ENCODE results near the gene SMARCC2. TPM values are rescaled to one million over a fixed set of nuclear protein-coding genes. Genes with fewer than 3 reads are reported as not detected.

Gene SMARCC2
- total and polyA plus RNA-seq, 2 of the 13 experiments (the other 11 are each of a cell fraction or from before 2014, with no cell fraction given), result 21.3 to 24.1 TPM

DNA sequence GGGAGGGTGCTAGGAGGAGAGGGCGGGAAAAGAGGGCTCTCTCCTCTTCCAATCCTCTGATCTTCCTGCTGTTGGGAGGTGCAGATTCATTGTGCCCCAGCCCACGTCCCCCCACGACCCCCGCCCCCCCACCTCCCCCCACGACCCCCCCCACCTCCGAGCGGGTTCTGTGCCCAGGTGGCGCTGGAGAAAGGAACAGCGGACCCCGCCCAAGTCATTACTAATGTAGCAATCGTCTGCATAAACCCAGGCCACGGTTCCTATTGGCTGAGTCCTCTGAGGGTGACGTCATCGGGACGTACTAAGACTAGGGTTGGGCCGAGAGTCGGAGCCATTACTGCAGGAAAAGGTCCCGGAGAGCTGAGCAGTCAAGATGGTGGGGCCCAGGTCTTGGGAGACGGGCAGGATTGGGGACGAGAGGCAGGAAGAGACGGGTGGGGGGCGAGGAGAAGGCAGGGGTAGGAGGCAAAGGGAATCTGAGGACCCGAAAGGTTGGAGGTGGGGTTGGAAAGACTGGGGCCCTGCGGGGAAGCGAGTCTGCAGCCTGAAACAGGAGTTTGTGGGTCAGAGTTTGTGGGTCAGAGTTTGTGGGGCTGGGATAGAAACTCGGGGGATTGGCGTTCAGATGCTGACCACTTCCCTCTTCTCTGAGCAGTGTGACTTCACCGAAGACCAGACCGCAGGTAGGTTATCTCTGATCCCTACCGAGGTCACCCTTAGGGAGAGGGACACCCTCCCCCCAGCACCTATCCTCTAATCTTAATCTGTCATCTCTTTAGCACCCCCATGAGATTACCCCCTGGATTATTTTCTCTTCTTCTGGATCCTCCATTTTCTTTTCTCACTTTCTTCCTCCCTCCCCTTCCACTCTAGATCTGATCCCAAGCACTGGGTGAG, 31.0 kb downstream of the SMARCC2 start, which contains the start of gene MYL6 (continued):
- TF ChIP-seq, protein P1, sequence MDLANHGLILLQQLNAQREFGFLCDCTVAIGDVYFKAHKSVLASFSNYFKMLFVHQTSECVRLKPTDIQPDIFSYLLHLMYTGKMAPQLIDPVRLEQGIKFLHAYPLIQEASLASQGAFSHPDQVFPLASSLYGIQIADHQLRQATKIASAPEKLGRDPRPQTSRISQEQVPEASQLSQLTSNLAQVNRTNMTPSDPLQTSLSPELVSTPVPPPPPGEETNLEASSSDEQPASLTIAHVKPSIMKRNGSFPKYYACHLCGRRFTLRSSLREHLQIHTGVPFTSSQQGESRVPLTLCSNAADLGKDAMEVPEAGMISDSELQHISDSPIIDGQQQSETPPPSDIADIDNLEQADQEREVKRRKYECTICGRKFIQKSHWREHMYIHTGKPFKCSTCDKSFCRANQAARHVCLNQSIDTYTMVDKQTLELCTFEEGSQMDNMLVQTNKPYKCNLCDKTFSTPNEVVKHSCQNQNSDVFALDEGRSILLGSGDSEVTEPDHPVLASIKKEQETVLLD (CRISPR knock-in tag; IDR thresholded peaks at IDR 0.05; ENCODE audit: low read depth), result no peak
- TF ChIP-seq YEATS2 (CRISPR knock-in tag; IDR thresholded peaks at IDR 0.05; ENCODE audit: borderline replicate concordance), result no peak
- TF ChIP-seq REPIN1 (CRISPR knock-in tag; IDR thresholded peaks at IDR 0.05; ENCODE audit: borderline replicate concordance, low read depth), result peak; percentile 34; the same call in 1 of the 2 replicates
- no peak; the same call in 1 of the 2 replicates for TF ChIP-seq ZNF329 (CRISPR knock-in tag; IDR thresholded peaks at IDR 0.05; ENCODE audit: low read depth)
- no peak for TF ChIP-seq HNF4A (CRISPR knock-in tag; IDR thresholded peaks at IDR 0.05)
- TF ChIP-seq PPARG (CRISPR knock-in tag; conservative IDR thresholded peaks at IDR 0.05), result 0 out of 2 replicates have a peak, but pooled peaks have one; percentile 17
- no peak for TF ChIP-seq ZNF790 (CRISPR knock-in tag; IDR thresholded peaks at IDR 0.05; ENCODE audit: borderline replicate concordance)
- no peak for TF ChIP-seq ZSCAN29 (CRISPR knock-in tag; conservative IDR thresholded peaks at IDR 0.05)
- TF ChIP-seq ZNF20 (CRISPR knock-in tag; IDR thresholded peaks at IDR 0.05), result no peak
- TF ChIP-seq, protein P2, sequence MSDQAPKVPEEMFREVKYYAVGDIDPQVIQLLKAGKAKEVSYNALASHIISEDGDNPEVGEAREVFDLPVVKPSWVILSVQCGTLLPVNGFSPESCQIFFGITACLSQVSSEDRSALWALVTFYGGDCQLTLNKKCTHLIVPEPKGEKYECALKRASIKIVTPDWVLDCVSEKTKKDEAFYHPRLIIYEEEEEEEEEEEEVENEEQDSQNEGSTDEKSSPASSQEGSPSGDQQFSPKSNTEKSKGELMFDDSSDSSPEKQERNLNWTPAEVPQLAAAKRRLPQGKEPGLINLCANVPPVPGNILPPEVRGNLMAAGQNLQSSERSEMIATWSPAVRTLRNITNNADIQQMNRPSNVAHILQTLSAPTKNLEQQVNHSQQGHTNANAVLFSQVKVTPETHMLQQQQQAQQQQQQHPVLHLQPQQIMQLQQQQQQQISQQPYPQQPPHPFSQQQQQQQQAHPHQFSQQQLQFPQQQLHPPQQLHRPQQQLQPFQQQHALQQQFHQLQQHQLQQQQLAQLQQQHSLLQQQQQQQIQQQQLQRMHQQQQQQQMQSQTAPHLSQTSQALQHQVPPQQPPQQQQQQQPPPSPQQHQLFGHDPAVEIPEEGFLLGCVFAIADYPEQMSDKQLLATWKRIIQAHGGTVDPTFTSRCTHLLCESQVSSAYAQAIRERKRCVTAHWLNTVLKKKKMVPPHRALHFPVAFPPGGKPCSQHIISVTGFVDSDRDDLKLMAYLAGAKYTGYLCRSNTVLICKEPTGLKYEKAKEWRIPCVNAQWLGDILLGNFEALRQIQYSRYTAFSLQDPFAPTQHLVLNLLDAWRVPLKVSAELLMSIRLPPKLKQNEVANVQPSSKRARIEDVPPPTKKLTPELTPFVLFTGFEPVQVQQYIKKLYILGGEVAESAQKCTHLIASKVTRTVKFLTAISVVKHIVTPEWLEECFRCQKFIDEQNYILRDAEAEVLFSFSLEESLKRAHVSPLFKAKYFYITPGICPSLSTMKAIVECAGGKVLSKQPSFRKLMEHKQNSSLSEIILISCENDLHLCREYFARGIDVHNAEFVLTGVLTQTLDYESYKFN (CRISPR knock-in tag; conservative IDR thresholded peaks at IDR 0.05), result no peak
- TF ChIP-seq TAF1 (CRISPR knock-in tag; IDR thresholded peaks at IDR 0.05), result peak; percentile 86
- no peak for TF ChIP-seq PLRG1 (conservative IDR thresholded peaks at IDR 0.05)
- TF ChIP-seq BHLHE40 (IDR thresholded peaks at IDR 0.05; ENCODE audit: low read length), result no peak
- TF ChIP-seq POLR2A (IDR thresholded peaks at IDR 0.05; ENCODE audit: insufficient read depth in 1 of 2, low read depth in 2 of 2, low read length in 2 of 2), result peak; percentile 98 to 99
- peak; percentile 89 for TF ChIP-seq CEBPB (IDR thresholded peaks at IDR 0.05; ENCODE audit: borderline replicate concordance, low read depth, low read length)
- no peak; the same call in 1 of the 2 replicates for TF ChIP-seq ZNF652 (CRISPR knock-in tag; IDR thresholded peaks at IDR 0.05; ENCODE audit: borderline replicate concordance, low read depth)
- TF ChIP-seq NAIF1 (CRISPR knock-in tag; IDR thresholded peaks at IDR 0.05; ENCODE audit: borderline replicate concordance), result no peak
- no peak for TF ChIP-seq KLF12 (CRISPR knock-in tag; IDR thresholded peaks at IDR 0.05; ENCODE audit: borderline replicate concordance)
- TF ChIP-seq JUND (CRISPR knock-in tag; IDR thresholded peaks at IDR 0.05), result peak; percentile 89
- TF ChIP-seq ZNF282 (IDR thresholded peaks at IDR 0.05; ENCODE audit: partially characterized antibody), result no peak
- TF ChIP-seq ZNF563 (CRISPR knock-in tag; IDR thresholded peaks at IDR 0.05), result 0 out of 2 replicates have a peak, but pooled peaks have one; percentile 18
- TF ChIP-seq ZNF687 (CRISPR knock-in tag; IDR thresholded peaks at IDR 0.05), result no peak
